Left lobe of liver (tissue), 2 donors: Measurements from ENCODE around the gene HBA1. TPM values are rescaled to one million over a fixed set of nuclear protein-coding genes. Genes with fewer than 3 reads are reported as not detected.
A peak's percentile ranks its signal among the peaks of the same experiment; 100 is the strongest.
"Not testable (repeated sequence)": the region's sequence is repeated elsewhere in the genome, so short reads cannot be mapped to it uniquely, and the experiment has no call there.

Experiments
- ATAC-seq: fragments of 200-7000 bp; cut with Tn5 transposase; one replicate; pipeline ENCODE4 v1.9.1; 2020; ENCODE audit warnings: mild to moderate bottlenecking, moderate library complexity
- DNase-seq: peaks from one replicate; pipeline ENCODE4 v3.0.0-alpha.2; 2020; ENCODE audit warnings: low spot score
- total RNA-seq: library from RNA; stranded (reverse); gene quantifications from one replicate; pipeline ENCODE4 v1.2.1, GENCODE V29; 2021
- donor health status: DM: no; HTN: no; CAD: no; lungs with moderate emphysema.
- donor health status: DM: no; HTN: yes; CAD: no.

HBA1 gene
- total RNA-seq, 1 donor from 2014 or later = 112 TPM

- peak; percentile 52 for ATAC-seq
- DNase-seq = not testable (repeated sequence)
Measured at GRCh38 chr16:173928-174769, 2.3 kb upstream of the HBA1 start.

GRCh38 chr16:175011-175949 is 1.2 kb upstream of the HBA1 start:
- ATAC-seq = no peak
- no peak for DNase-seq

GRCh38 chr16:176006-176405 is 474 bp upstream of the HBA1 start:
- ATAC-seq, DNase-seq: not testable (repeated sequence)

- DNase-seq = no peak
- ATAC-seq = no peak
Measured at GRCh38 chr16:177394-177822, 928 bp downstream of the HBA1 start.

- ATAC-seq = no peak
Measured at GRCh38 chr16:177981-178667, 1.6 kb downstream of the HBA1 start.

GRCh38 chr16:178668-179015 is 2.2 kb downstream of the HBA1 start:
- ATAC-seq (no peak), DNase-seq (no peak)

More at GRCh38 chr16:177981-178667, 1.6 kb downstream of the HBA1 start:
- no peak for DNase-seq

GRCh38 chr16:179211-180092 is 3.0 kb downstream of the HBA1 start:
- DNase-seq (no peak), ATAC-seq (no peak)

- DNase-seq = no peak
Measured at GRCh38 chr16:180101-180675, 3.7 kb downstream of the HBA1 start, which contains the start of gene HBQ1. Gene HBQ1 (plus strand): TSS chr16:180459. CDS start chr16:180487, 28 bp downstream.

GRCh38 chr16:180681-181564 is 4.4 kb downstream of the HBA1 start:
- ATAC-seq (peak; percentile 45), DNase-seq (no peak)

More at GRCh38 chr16:180101-180675, 3.7 kb downstream of the HBA1 start, which contains the start of gene HBQ1:
- ATAC-seq = no peak

- DNase-seq (peak; percentile 72), ATAC-seq (peak; percentile 93)
Measured at GRCh38 chr16:181565-182021, 5.1 kb downstream of the HBA1 start.

- ATAC-seq (no peak), DNase-seq (no peak)
Measured at GRCh38 chr16:183005-183404, 6.5 kb downstream of the HBA1 start.

- no peak for ATAC-seq
- no peak for DNase-seq
Measured at GRCh38 chr16:185213-185612, 8.7 kb downstream of the HBA1 start.

- DNase-seq (no peak), ATAC-seq (no peak)
Measured at GRCh38 chr16:185691-186090, 9.2 kb downstream of the HBA1 start.

- DNase-seq = no peak
- no peak for ATAC-seq
Measured at GRCh38 chr16:187330-187729, 10.8 kb downstream of the HBA1 start.

- no peak for DNase-seq
- peak; percentile 38 for ATAC-seq
Measured at GRCh38 chr16:188674-189073, 12.2 kb downstream of the HBA1 start.

GRCh38 chr16:189604-190186 is 13.2 kb downstream of the HBA1 start:
- ATAC-seq = no peak
- DNase-seq = no peak

- no peak for ATAC-seq
- DNase-seq = no peak
Measured at GRCh38 chr16:191831-192230, 15.4 kb downstream of the HBA1 start.

- no peak for ATAC-seq
- no peak for DNase-seq
Measured at GRCh38 chr16:192686-193085, 16.2 kb downstream of the HBA1 start.
